HG02678 (cell line): ENCODE results near the gene DLX6.

Experiments used
- ATAC-seq: cut with Tn5 transposase; IDR thresholded peaks from one replicate; pipeline ENCODE4 v1.9.1; 2021; ENCODE audit warnings: mild to moderate bottlenecking, moderate library complexity; ENCODE audit not compliant: unreplicated experiment

Gene DLX6

DNA sequence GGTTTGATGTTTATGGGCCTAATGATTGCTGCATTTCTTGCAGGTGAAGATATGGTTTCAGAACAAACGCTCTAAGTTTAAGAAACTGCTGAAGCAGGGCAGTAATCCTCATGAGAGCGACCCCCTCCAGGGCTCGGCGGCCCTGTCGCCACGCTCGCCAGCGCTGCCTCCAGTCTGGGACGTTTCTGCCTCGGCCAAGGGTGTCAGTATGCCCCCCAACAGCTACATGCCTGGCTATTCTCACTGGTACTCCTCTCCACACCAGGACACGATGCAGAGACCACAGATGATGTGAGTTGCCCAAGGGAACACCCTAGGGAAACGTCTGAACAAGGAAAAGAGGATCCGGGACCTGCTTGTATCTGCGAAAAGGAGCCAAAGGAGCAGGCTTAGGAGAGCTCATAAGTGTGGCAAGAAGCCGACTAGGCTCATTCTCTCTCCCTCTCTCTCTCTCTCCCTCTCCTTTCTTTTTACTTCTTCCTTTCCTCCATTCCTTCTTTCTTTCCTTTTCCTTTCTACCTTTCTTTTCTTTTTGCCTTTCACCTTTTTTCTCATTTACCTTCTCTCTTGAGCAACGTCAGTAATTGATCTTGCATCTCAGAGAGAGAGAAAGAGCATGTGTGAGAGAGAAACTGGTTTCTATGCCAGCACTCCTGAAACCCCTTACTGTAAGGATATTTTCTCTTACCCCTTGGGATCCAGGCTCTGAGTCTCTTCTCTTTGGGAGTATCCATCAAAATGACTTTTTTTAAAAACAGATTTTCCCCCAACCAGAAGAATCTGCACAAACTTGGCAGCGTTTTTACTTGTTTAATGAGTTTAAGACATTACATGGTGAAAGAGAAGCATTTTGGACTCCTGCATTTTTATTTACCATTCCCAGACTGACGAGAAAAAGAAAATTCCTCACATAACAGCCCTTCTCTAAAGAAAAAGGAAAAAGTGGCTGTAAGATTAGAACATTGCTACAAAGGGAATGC is 4.7 kb downstream of the DLX6 start:
- no peak for ATAC-seq

DNA sequence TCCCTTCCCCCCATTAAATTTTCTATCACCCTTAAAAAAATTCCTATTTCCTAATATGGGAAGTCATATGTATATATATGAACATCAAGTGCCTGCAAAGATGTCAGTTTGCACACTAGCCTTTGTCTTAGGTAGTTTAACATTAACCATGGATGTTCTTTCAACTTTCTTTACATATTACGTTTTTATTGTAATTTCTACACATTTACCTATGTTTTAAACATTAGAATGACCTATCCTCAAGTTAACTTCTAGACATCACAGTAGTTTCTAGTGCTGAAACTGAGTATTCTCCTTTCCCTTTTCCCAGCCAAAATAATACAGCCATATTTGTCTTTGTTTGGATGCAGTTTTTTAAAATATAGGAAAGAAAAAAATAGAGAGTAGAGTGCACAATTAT is 5.8 kb downstream of the DLX6 start:
- ATAC-seq, result no peak

DNA sequence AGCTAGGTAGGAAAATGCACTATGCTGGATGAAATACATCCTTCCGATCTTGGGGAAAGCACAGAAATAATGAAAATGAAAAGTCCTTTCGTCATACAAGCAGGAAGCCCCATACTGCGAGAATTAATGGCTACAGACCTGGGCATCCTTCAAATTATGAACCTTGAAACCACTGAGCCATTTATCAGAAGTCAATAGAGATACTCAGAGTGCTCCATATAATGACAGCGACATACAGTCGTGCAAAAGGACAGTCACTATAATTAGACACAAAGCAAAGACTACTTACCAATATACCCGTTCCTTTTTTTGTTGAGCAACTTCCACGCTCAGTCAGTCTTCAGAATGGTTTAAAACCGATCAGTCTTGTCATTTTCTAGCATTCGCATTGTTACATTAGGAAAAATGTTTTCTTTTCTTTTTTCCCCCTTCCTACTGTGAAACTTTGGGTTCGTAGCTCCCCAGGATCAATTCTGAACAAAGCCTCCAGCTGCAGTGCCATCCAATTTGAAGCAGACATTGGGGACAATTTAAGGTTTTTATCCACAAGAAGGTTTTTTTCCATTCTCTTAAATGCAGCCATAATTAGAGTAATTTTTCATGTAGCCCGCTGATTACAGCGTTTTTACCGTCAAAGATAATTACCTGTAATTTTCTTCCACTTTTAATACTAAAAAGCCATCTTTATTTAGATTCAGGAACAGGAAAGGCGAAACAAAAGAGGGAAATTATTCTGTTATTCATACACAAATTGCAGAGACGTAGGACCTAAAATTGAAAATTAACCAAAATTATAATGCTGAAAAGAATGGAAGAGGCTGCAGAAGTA is 6.4 kb downstream of the DLX6 start:
- no peak for ATAC-seq

DNA sequence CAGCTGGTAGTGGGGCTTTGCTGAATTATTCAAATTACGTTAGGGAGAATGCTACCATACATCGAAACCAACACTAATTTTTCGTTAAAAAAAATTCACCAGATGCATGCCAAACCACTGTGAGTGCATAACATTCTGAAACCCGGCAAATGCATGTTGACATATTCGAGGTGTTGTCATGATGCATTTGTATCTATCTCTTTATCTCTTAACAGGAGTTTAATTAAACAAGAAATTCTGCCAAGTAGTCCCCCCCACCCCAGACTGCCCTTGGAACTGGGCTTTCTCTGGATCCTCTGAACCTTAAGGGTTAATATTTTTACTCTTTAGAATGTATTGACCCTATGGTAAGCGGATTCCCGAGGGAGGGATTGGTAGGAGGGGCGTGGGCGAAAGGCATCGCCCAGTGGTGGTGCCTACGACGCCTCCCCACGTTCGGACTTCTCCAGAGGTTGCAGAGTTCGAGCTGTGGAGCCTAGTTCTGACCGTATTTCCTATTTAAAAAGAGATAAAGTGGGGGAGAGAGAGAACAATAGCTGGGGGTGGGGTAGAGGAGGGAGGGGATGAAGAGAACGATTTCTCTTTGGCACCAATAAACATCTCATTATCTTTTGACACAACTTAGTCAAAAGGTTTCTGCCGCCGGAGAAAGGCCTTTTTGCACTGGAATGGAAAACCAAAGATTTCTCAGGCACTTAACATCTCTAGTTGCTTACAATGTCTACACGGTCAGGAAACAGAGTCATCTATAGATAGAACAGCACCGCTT is 7.2 kb downstream of the DLX6 start:
- ATAC-seq, result no peak

DNA sequence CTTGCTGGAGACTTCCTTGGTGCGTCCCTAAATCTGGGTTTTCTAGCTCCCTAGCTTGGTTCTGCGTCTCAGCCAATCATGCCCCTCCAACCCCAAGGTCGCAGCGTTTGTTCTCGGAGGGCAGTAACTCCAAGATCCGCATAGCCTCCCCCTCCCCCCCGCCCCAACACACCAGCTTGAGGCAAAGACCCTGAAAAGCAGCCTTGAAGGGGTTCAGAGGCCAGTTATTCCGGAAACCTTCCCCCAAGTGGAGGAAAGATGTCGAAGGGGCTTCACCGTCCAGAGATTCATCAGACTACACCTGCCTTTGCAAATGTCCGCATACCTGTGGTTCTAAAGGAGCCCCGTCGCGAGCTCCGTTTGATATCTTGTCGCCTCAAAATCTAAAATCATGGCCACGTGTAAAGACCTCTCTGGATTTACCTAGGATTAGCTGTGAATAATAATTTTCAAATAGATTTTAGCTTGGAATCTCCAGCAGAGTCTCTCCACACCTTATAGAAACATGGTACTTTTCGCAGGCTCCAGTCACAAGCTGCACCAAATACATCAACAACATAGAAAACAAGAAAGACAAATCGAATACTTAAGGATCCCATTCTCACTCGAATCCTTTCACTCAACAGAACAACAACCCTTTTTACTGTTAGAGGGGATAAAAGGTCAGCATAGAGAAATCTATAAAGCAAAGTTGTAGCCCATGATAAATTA is 7.9 kb downstream of the DLX6 start:
- no peak for ATAC-seq

DNA sequence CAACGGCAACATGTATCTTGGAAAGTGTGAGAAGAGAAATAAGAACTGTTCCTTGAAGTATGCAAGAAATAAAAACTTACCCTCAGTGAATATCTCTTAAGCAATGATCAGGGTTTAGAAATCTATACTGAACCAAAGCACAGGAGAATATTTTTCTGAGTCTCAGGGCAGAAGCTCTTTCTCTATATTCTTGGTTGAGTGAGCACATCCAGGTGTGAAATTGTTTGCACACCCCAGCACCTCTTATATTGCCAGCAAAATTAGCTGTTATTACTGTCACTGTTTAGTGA is 8.4 kb downstream of the DLX6 start:
- no peak for ATAC-seq

DNA sequence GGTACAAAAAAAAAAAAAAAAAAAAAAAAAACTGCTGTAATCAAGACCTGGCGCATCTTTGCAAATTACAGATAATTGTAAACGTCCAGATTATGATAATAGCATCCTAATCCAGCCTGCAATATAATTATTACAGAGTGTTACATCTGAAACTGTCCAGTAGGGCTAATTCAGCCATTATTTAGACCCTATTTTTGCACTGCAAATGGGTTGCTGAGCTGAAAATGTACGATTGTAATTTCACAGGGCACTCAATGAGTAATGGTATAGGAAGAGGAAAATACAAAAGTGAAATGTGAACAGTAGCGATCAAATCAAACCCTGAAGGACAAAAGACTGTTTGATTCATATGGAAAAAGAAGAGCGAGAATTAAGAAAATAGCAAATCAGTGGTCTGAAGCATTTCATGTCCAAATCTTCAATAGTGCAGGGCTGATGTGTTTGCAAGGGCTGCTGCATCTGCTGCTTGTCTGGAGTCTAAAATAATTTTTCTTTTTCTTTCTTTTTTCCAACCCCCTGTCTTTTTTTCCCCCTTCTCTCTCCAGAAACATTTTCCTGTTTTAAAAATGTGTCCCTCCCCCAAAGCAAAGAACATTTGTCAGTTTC is 8.9 kb downstream of the DLX6 start:
- ATAC-seq, result no peak

DNA sequence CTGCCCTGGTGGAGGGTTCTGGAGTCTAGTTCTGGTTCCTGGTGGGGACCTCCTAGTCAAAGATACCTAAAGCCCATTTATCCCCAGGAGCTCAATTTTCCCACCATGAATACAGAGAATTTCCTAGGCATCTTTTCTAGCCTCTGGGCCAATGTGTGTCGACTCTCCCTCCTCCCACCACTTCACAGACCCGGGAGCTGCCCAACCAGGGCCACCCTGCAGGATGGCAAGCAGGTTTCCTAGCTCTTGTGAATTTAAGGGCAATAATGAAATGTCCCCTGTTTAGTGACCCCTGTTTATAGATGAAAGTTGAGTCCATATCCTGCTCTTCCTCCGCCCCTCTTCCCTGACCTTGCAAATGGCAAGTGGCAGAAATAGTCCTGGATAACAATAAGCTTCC is 9.9 kb downstream of the DLX6 start:
- ATAC-seq, result no peak

DNA sequence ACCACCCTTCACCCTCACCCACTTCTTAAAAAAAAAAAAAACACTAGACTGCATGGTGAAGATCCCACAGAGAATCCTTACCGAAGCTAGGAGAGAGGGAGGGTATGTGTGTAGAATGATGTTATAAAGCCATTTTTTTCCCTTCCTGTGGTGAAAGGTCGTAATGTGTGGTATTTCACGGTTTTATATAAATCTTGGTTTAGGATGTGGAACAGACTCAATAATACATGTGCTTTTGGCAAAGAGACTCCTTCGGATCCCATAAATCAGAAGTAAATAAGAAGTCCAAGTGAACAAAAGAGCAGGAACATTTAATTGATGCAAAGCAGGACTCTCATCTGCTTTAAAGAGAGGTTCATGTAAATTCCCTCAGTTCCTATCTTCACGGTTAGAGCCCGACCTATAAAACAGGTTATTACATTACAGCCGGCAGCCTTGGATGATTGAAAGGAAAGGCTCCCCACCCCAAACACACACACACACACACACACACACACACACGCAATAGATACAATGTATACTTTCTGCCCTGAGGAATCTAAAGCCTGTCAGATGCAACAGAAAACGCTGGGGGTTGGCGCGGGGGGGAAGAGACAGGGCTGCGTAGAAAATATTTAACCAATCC is 10.5 kb downstream of the DLX6 start:
- ATAC-seq, result no peak

DNA sequence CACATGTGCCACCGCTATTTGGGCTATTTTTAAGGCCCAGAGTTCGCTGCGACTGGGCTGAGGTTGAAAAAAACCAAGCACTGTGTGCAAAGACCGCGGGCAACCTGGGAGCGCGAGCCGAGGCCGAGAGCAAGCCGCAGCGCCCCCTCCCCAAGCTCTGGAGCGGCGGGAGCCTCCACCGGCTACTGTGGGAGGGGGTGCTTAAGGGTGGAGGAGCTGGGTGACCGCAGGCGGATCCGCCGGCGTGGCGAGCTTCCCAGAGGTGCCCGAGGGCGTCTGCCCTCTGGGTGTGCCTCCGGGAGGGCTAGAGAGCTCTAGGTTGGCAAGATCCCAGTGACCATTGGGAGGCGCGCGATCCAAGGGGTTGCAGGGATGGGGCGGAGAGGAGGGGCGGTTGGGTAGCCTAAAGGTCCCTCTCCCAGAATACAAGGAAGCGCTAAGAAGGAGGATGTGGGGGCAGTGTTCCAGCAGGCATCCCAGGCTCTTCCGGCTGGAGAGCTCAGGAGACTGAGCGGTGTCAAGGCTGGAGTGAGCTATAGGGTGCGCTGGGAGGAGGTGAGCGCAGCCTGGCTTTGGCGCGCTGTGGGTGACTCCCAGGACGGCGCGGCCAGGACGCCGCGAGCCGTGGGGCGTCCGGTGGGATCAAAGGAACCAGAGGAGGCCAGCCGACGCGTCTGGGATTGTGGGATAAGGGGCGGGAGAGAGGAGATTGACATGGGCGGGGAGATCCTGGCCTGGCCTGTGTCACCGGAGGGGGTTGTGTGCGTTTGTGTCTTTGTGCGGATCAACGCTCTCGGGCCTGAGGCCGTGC is 11.2 kb downstream of the DLX6 start:
- ATAC-seq, result no peak

DNA sequence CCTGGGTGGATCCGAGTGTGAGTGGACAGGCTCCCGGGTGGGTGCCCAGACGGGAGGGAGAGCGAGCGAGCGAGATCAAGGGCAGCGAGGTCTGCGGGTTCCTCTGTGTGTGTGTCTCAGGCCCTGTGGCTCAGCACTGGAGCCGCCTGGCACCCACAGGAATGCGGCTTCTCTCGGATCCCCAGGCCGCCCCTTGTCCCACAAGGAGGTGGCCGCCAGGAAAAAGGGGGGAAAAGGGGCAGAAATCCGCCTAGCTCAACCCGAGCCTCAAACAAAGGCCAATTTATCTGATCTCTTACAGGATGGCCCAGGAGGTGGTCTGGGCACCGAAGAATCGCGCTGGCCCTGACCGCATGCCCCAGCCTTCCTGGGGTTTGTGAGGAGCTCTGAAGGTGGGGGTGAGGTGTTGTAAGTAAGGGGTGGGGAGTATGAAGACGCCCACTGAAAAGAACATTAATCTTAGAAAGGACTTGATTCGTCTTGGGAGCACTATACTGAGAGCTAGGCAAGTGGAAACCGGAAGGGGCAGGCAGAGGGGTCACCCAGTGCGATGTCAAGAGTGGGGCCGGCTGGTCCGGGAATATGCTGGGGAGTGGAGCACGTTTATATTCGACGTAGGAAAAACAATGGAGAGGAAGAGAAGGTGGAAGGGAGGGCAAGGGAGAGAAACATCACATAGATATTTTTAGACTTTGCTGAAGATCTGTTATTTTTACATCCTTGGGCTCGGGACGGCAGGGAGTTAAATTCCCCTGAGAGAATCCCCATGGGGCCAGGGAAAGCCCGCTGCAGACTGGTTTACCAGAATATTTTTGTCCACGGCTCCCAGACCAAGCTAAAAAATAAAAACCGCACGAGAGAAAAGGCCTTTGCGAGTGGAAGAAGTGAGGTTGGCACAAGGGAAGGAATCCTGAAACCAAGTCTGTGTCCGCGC is 12.1 kb downstream of the DLX6 start:
- ATAC-seq, result no peak

DNA sequence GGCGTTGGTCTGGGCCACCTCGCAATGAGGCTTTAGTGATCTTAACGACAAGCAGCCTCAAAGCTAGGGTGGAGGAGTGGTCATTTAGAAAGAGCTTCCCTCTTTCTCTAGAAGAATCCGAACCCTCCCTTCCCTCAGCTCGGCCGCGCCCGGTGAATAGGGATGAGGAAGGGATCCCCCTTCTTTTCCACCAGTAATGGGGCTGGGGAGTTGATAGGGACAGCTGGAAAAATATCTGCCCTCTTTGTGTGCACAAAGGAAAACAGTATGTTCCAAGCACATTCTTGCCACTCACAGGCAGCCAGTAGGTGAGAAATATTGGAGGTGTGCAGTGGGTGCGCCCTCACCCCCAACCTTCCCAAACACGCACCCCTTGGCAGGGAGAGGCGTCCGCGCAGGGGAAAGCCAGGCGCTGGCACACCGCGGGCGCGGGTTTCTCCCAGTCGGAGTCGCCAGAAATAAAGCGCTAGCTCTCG is 12.8 kb downstream of the DLX6 start:
- no peak for ATAC-seq

DNA sequence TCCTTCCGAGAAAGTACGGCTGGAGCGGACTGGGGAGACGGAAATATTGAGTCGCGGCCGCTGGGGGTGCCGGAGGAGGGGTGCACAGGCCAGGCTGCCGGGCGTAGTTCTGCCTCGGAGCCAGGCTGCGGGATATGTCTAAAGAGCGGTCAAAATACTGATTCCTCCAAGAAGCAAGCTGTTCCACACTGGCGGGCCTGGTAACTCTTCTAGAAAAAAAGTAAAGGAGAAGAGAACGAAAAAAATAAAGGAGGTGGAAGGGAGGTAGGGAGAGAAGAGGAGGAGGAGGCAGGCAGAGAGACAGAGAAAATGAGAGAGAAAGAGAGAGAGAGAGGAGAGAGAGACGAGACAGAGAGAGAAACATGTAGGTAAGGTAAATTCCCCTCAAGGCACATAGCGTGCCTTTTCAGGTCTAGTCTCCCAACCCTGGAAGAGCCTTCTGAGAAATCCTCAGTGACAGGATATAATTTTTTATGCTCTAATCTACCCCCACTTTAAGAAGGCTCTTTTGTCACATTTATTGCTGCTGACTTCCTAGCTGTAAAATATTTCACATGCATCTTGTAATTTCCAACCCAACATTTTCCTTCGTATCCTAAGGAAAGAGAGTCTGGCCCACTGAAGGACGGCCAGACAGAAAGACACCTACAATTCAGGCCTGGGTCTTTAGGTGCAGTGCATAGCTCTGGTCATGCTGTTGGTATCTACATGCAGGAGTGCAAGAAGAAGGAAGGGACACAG is 13.6 kb downstream of the DLX6 start:
- ATAC-seq, result no peak

DNA sequence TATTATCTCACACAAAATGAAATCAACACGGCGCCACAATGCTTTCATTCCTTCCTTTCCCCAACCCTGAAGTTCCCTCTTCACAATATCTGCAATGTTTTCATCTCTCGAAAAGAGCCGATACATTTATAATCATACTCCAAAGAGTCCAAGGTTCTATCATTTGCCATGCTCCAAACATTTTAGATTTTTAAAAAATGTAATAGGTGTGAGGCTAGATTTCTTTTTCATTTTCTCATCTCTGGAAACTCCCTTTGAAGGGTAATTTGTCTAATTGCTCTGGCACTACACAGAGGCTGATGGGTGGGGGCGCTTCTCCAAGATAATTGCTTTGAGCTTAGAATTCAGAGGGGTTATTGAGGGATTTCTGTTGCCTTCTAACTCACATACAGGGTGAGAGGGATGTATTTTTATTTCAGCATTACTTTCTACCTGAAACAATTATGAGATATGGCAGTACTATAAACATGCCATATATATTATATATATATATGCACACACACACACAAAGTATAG is 14.4 kb downstream of the DLX6 start:
- ATAC-seq, result no peak

DNA sequence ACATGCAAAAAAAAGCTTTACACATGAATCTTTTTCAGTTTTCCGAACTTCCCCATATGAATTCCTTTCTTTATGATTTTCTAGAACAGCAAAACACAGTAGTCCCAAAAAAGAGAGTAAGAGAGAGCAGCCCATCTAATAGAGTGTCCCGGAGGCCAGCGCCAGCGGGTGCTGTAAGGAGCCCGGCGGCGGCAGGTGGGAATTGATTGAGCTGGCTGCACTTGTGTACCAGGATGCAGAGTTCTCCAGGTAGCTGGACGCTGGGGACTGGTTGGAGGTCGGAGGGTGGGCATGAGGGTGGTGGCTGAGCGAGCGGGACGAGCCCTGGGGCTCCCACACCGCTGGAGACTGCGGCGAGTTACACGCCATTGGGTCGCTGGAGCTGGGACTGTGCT is 15.2 kb downstream of the DLX6 start:
- no peak for ATAC-seq

DNA sequence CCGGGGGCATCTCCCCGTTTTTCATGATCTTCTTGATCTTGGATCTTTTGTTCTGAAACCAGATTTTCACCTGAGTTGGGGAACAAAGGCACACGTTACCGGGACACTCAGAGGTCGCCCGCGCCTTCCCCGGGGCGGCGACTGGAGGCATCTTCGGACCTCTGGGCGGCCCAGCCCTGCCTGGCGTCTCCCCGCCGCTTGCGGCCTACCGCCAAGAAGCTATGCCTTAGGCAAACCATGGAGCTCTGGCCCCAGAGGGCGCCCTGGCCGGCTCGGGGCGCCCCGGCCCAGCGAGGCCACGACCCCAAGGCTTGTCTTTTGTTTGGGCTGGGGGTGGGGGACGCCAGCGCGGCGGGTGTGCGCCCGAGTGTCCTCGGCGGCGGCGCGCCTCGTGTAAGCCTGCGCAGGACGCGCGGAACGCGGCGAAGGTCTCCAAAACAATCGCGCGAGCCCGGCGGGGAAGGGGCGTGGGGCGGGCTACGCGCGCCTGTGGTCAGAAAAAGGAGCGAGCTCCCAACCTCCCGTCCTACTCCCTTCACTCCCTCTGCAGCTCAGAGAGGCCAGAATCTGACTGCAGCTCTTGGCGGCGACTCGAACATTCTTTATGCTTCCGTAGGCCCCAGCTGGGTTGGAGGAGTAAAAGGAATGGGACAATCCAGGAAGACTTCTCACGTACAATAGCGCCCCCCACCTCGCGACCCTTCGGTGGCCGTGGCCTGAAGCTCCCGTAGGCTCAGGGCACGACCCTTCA is 15.8 kb downstream of the DLX6 start:
- ATAC-seq, result no peak
